GM19397 (cell line): ENCODE measurements around the gene SNAI3.

Experiments
- ATAC-seq: cut with Tn5 transposase; IDR thresholded peaks from one replicate; pipeline ENCODE4 v1.9.1; 2021; ENCODE audit warnings: mild to moderate bottlenecking, moderate library complexity; ENCODE audit not compliant: unreplicated experiment

The SNAI3 gene

GRCh38 chr16:88693420-88694177 lies 7.3 kb upstream of the SNAI3 start:
- ATAC-seq = no peak

- ATAC-seq = no peak
Measured at GRCh38 chr16:88692861-88693260, 6.6 kb upstream of the SNAI3 start.

- ATAC-seq = no peak
Measured at GRCh38 chr16:88691924-88692560, 5.7 kb upstream of the SNAI3 start.

GRCh38 chr16:88691129-88691813 lies 5.0 kb upstream of the SNAI3 start:
- no peak for ATAC-seq

- ATAC-seq = no peak
Measured at GRCh38 chr16:88690341-88691128, 4.2 kb upstream of the SNAI3 start.

- ATAC-seq = no peak
Measured at GRCh38 chr16:88688013-88688778, 1.9 kb upstream of the SNAI3 start.

- ATAC-seq = no peak
Measured at GRCh38 chr16:88687676-88688012, 1.3 kb upstream of the SNAI3 start.

- ATAC-seq = no peak
Measured at GRCh38 chr16:88687254-88687576, 908 bp upstream of the SNAI3 start.

GRCh38 chr16:88686062-88686438 lies 257 bp downstream of the SNAI3 start:
- ATAC-seq = peak; percentile 16

- no peak for ATAC-seq
Measured at GRCh38 chr16:88685156-88686061, 898 bp downstream of the SNAI3 start.

- no peak for ATAC-seq
Measured at GRCh38 chr16:88684569-88685155, 1.6 kb downstream of the SNAI3 start.

- ATAC-seq = peak; percentile 67
Measured at GRCh38 chr16:88681709-88682451, 4.4 kb downstream of the SNAI3 start.

GRCh38 chr16:88681084-88681680 lies 5.1 kb downstream of the SNAI3 start:
- peak; percentile 5 for ATAC-seq

GRCh38 chr16:88680554-88681083 lies 5.7 kb downstream of the SNAI3 start:
- no peak for ATAC-seq

GRCh38 chr16:88678224-88678979 lies 7.9 kb downstream of the SNAI3 start:
- no peak for ATAC-seq

- no peak for ATAC-seq
Measured at GRCh38 chr16:88677721-88678120, 8.6 kb downstream of the SNAI3 start.

GRCh38 chr16:88676502-88677242 lies 9.6 kb downstream of the SNAI3 start:
- no peak for ATAC-seq
